Measurements from ENCODE around the gene SFSWAP. TPM values are rescaled to one million over a fixed set of nuclear protein-coding genes. Genes with fewer than 3 reads are reported as not detected.

SFSWAP gene
- total and polyA plus RNA-seq, 2 of the 8 experiments (the other 6 are each of a cell fraction or from before 2014, with no cell fraction given), result 36.5 to 49.5 TPM

DNA sequence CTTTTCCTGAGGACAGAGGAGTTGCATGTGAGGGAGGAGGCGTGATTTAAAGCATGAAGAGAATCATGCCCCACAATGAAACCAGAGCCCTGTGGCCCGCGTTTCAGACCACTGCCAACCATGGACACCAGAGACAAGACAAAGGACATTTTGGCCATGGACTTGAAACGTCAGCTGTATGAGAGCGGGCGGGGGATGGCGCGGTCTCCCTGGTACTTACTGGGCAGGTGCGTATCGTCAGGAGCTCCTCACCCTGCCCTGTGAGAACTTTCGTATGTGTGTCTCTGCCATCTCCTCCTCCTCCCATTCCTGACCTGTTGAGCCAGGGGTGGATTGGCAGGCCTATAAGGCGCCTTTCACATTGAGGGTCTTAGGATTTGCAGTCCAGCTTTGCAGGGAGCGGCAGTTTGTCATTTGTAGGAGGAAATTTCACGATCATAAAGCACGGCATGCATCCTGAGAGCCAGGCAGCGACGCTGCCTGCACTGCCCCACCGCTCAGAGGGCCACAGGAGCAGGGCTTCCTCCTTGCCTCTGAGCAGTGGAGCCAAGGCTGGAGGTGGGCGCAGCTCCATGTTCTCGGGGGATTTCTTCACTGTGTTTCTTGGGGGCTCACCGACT lies 22.2 kb downstream of the SFSWAP start:
- Histone ChIP-seq H3K14ac (ENCODE audit: insufficient read length) (no peak overlapping the region), H2BK15ac (ENCODE audit: low read length) (no peak overlapping the region), H4K20me1 (replicated peaks in 1 of 2; ENCODE audit: control insufficient read depth in 1 of 2, insufficient read depth in 2 of 2, low read length in 2 of 2) (no peaks in the 10 kb centered on the region), H4K8ac (ENCODE audit: extremely low read depth, insufficient read depth, low read length) (no peak overlapping the region), H2AFZ (ENCODE audit: low read length) (no peak overlapping the region), H3K9me3 (ENCODE audit: insufficient read depth in 2 of 2, low read depth in 1 of 2, low read length in 1 of 2) (no peaks in the 10 kb centered on the region), H2AK5ac (ENCODE audit: low read depth, low read length) (no peak overlapping the region), H3K36me3 (ENCODE audit: control insufficient read depth in 2 of 4, insufficient read depth in 4 of 4, low read length in 3 of 4) (peaks cover 14 to 63% (median 33%) of the 10 kb centered on the region in 4 experiments), H3K9ac (replicated peaks in 1 of 4; ENCODE audit: extremely low read depth in 1 of 4, low read depth in 3 of 4, low read length in 3 of 4) (no peak overlapping the region), H4K91ac (replicated peaks; ENCODE audit: insufficient read length, low read length) (no peak overlapping the region), H2BK20ac (ENCODE audit: low read length) (no peak overlapping the region), H3K27ac (ENCODE audit: low read depth, low read length) (no peak overlapping the region), H4K5ac (ENCODE audit: insufficient read length, low read depth, low read length) (no peak overlapping the region), H3K18ac (ENCODE audit: extremely low read depth, low read length) (no peak overlapping the region), H2BK5ac (ENCODE audit: low read depth, low read length) (peak overlapping the region; percentile 18; the same call in 1 of the 2 replicates), H3K79me1 (ENCODE audit: low read depth, low read length) (peaks cover 2% of the 10 kb centered on the region; the same call in 1 of the 2 replicates), H3K23ac (ENCODE audit: insufficient read length) (no peak overlapping the region), H3K4me1 (replicated peaks in 1 of 4; ENCODE audit: control insufficient read depth in 3 of 4, insufficient read depth in 4 of 4, low read length in 3 of 4) (peaks cover 6 to 25% (median 16%) of the 10 kb centered on the region in 4 experiments), H3K79me2 (ENCODE audit: control insufficient read depth in 1 of 2, insufficient read depth in 2 of 2, low read length in 2 of 2) (peaks cover 0 to 7% of the 10 kb centered on the region in 2 experiments; a peak in 2 of 4 replicates), H3K4ac (replicated peaks; ENCODE audit: insufficient read length, low read depth, low read length) (no peak overlapping the region), H3K56ac (replicated peaks; ENCODE audit: insufficient read length, low read depth, low read length) (no peak overlapping the region), H3K4me3 (ENCODE audit: extremely low read depth in 1 of 4, insufficient read depth in 2 of 4, low read depth in 3 of 4, low read length in 4 of 4) (no peak overlapping the region), H2BK120ac (replicated peaks; ENCODE audit: low read depth, low read length) (no peak overlapping the region), H3K27me3 (replicated peaks in 1 of 4; ENCODE audit: control insufficient read depth in 3 of 4, extremely low read depth in 1 of 4, insufficient read depth in 3 of 4, low read length in 3 of 4) (no peaks in the 10 kb centered on the region), H3K23me2 (ENCODE audit: low read depth, low read length) (no peaks in the 10 kb centered on the region), H2BK12ac (ENCODE audit: low read depth, low read length) (no peak overlapping the region; the same call in 1 of the 2 replicates), H3K4me2 (ENCODE audit: insufficient read depth in 1 of 2, low read depth in 2 of 2, low read length in 2 of 2) (no peak overlapping the region)
- DNase-seq (ENCODE audit: low read depth in 1 of 2, low spot score in 2 of 2) (no peak), FAIRE-seq (no peak)
- POLR2A ChIA-PET (ENCODE audit: partially characterized antibody), result interaction anchor here (0.6 to 1.2 kb wide), 4 partner anchors 10 to 856 kb away, joined by 3 read pairs; no protein-coding TSS in a partner anchor
- CTCF ChIA-PET (ENCODE audit: partially characterized antibody), result interaction anchor here (1.1 kb wide), 1 partner anchor 10 kb away, joined by 4 read pairs; no protein-coding TSS in a partner anchor
- no peak for TF ChIP-seq CBX8 (IDR thresholded peaks at IDR 0.05; ENCODE audit: borderline replicate concordance, low read depth, low read length)
- TF ChIP-seq CHD1 (IDR thresholded peaks at IDR 0.05; ENCODE audit: low read depth, low read length), result no peak
- TF ChIP-seq CTBP2 (IDR thresholded peaks at IDR 0.05; ENCODE audit: borderline replicate concordance, insufficient read depth, insufficient read length, low read length), result no peak
- no peak for TF ChIP-seq RFX5 (IDR thresholded peaks at IDR 0.05; ENCODE audit: borderline replicate concordance, low read depth, low read length)
- TF ChIP-seq NRF1 (IDR thresholded peaks at IDR 0.05; ENCODE audit: low read depth, low read length), result no peak
- no peak for TF ChIP-seq YY1 (IDR thresholded peaks at IDR 0.05; ENCODE audit: low read depth, low read length)
- no peak for TF ChIP-seq POLR2A (IDR thresholded peaks at IDR 0.05; ENCODE audit: control extremely low read depth in 1 of 2, low read depth in 2 of 2, low read length in 2 of 2)
- TF ChIP-seq TEAD4 (IDR thresholded peaks at IDR 0.05; ENCODE audit: low read depth, low read length), result no peak
- 98% methylated on average over 21 of the region's 21 CpGs; no CpG with 5 or more reads in 1 of the 2 experiments for WGBS, 2 experiments (ENCODE audit: extremely low coverage in 1 of 2, insufficient coverage in 1 of 2, insufficient read length in 1 of 2, insufficient replicate concordance in 2 of 2, low coverage in 1 of 2, low lambda C conversion rate in 2 of 2, missing lambda C conversion rate in 1 of 2)
